ENCODE results near the gene ECSCR.
"Not testable (repeated sequence)": the region's sequence is repeated elsewhere in the genome, so short reads cannot be mapped to it uniquely, and the experiment has no call there.

The ECSCR gene

GRCh38 chr5:139413153-139413552, 49.4 kb downstream of the ECSCR start:
- TF ChIP-seq Cebpa-rat (IDR thresholded peaks at IDR 0.05): no peak
- no peak overlapping the region; a peak in 1 of 22 replicates for H3K4me2 ChIP-seq
- no peak overlapping the region for H3K27ac ChIP-seq
- H3K27me3 ChIP-seq: no peaks in the 10 kb centered on the region
- H4K20me1 ChIP-seq: no peaks in the 10 kb centered on the region
- H3K4me1 ChIP-seq: peaks cover 37 to 75% (median 51%) of the 10 kb centered on the region in 10 experiments
- H3K36me3 ChIP-seq: peaks cover 0 to 22% (median 8%) of the 10 kb centered on the region in 11 experiments; a peak in 11 of 22 replicates
- H3K9me3 ChIP-seq (replicated peaks in 1 of 11): no peaks in the 10 kb centered on the region; a peak in 1 of 22 replicates
- no peak overlapping the region for H3K9ac ChIP-seq
- H3K4me3 ChIP-seq: no peak overlapping the region

GRCh38 chr5:139410993-139411828, 51.3 kb downstream of the ECSCR start:
- Histone ChIP-seq H4K20me1 (no peaks in the 10 kb centered on the region), H3K4me3 (no peak overlapping the region), H3K9me3 (replicated peaks in 1 of 11) (no peaks in the 10 kb centered on the region), H3K27me3 (no peaks in the 10 kb centered on the region), H3K4me1 (peaks cover 23 to 74% (median 42%) of the 10 kb centered on the region in 10 experiments), H3K36me3 (peaks cover 0 to 19% (median 7%) of the 10 kb centered on the region in 11 experiments; a peak in 6 of 22 replicates), H3K9ac (no peak overlapping the region), H3K27ac (no peak overlapping the region), H3K4me2 (no peak overlapping the region)
- TF ChIP-seq Cebpa-rat (IDR thresholded peaks at IDR 0.05): no peak

DNA sequence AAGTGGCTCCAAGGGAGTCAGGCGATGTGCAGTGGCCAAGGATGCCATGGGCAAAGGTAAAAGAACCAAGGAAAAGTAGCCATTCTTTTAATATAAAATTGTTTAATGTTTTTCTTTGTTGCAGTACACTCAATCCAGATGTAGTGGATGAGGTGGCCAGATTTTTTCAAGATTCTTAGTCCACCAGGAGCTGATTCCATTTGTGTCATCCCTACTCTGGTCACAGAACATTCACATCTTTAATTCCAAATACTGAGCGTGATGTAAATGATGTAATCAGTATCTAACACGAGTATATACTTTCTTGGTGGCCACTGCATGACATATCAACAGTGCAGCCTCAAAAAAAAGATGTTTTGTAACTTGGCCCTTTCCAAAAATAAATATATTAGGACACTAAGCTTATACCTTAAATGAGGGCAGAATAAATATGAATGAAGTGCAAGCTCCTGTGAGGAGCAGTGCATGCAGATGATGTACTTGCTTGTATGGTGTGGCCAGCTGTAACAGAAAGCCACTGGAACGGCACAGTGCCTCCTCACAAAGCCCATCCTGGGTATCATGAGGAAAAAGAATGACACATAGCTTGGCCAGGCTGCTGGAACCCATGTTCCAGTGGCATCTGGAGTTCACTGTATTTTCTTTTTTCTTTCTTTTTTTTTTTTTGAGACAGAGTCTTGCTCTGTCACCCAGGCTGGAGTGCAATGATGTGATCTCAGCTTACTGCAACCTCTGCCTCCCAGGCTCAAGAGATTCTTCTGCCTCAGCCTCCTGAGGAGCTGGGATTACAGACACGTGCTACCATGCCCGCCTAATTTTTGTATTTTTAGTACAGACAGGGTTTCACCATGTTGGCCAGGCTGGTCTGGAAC, 52.2 kb downstream of the ECSCR start:
- Histone ChIP-seq H3K27me3 (no peaks in the 10 kb centered on the region), H3K9ac (no peak overlapping the region), H3K4me2 (no peak overlapping the region), H3K9me3 (replicated peaks in 1 of 11) (no peaks in the 10 kb centered on the region), H3K4me3 (no peak overlapping the region), H3K4me1 (peaks cover 15 to 74% (median 33%) of the 10 kb centered on the region in 10 experiments), H3K27ac (no peak overlapping the region), H3K36me3 (peaks cover 0 to 19% (median 7%) of the 10 kb centered on the region in 11 experiments; a peak in 6 of 22 replicates), H4K20me1 (no peaks in the 10 kb centered on the region)
- TF ChIP-seq Cebpa-rat (IDR thresholded peaks at IDR 0.05): no peak

- not testable (repeated sequence) for H3K4me3 ChIP-seq; H3K27ac ChIP-seq; H4K20me1 ChIP-seq; H3K9ac ChIP-seq; H3K27me3 ChIP-seq; H3K9me3 ChIP-seq (replicated peaks in 1 of 11)
- H3K4me1 ChIP-seq: peaks cover 12 to 74% (median 31%) of the 10 kb centered on the region in 10 experiments
- peaks cover 0 to 19% (median 7%) of the 10 kb centered on the region in 11 experiments; a peak in 6 of 22 replicates for H3K36me3 ChIP-seq
- 0 out of 22 replicates have a peak overlapping the region, but pooled peaks of 1 of the 11 experiments have one; percentile 30 for H3K4me2 ChIP-seq
These were observed 53.4 kb downstream of the ECSCR start for GRCh38 chr5:139409116-139409515.

GRCh38 chr5:139408191-139408590, 54.4 kb downstream of the ECSCR start:
- Histone ChIP-seq H3K4me3 (no peak overlapping the region), H3K4me2 (peak overlapping the region in 8 of 11 experiments; percentile 17 to 55 (median 44); a peak in 14 of 22 replicates)

GRCh38 chr5:139407517-139407916, 55.0 kb downstream of the ECSCR start:
- Histone ChIP-seq H3K36me3 (peaks cover 0 to 4% (median 0%) of the 10 kb centered on the region in 11 experiments; a peak in 3 of 22 replicates), H3K4me1 (peaks cover 22 to 81% (median 38%) of the 10 kb centered on the region in 10 experiments), H4K20me1 (no peaks in the 10 kb centered on the region), H3K27ac (no peak overlapping the region), H3K4me2 (peak overlapping the region in 9 of 11 experiments; percentile 17 to 55 (median 44); a peak in 17 of 22 replicates), H3K9ac (no peak overlapping the region), H3K27me3 (no peaks in the 10 kb centered on the region), H3K4me3 (no peak overlapping the region), H3K9me3 (replicated peaks in 1 of 11) (no peaks in the 10 kb centered on the region)
- TF ChIP-seq Cebpa-rat (IDR thresholded peaks at IDR 0.05): no peak

More at GRCh38 chr5:139408191-139408590, 54.4 kb downstream of the ECSCR start:
- Histone ChIP-seq H4K20me1 (no peaks in the 10 kb centered on the region), H3K27me3 (no peaks in the 10 kb centered on the region), H3K4me1 (peaks cover 16 to 74% (median 31%) of the 10 kb centered on the region in 10 experiments), H3K27ac (no peak overlapping the region), H3K9ac (no peak overlapping the region), H3K9me3 (replicated peaks in 1 of 11) (no peaks in the 10 kb centered on the region), H3K36me3 (peaks cover 0 to 10% (median 2%) of the 10 kb centered on the region in 11 experiments; a peak in 5 of 22 replicates)
- TF ChIP-seq Cebpa-rat (IDR thresholded peaks at IDR 0.05): no peak

- Histone ChIP-seq H3K9me3 (replicated peaks in 1 of 11) (no peaks in the 10 kb centered on the region), H4K20me1 (no peaks in the 10 kb centered on the region), H3K4me2 (peak overlapping the region in 8 of 11 experiments; percentile 30 to 55 (median 44); a peak in 9 of 22 replicates), H3K27me3 (no peaks in the 10 kb centered on the region), H3K4me3 (no peak overlapping the region), H3K4me1 (peaks cover 22 to 83% (median 41%) of the 10 kb centered on the region in 10 experiments), H3K9ac (no peak overlapping the region), H3K27ac (no peak overlapping the region), H3K36me3 (no peaks in the 10 kb centered on the region)
- no peak for TF ChIP-seq Cebpa-rat (IDR thresholded peaks at IDR 0.05)
These were observed 55.6 kb downstream of the ECSCR start for GRCh38 chr5:139406963-139407362.

DNA sequence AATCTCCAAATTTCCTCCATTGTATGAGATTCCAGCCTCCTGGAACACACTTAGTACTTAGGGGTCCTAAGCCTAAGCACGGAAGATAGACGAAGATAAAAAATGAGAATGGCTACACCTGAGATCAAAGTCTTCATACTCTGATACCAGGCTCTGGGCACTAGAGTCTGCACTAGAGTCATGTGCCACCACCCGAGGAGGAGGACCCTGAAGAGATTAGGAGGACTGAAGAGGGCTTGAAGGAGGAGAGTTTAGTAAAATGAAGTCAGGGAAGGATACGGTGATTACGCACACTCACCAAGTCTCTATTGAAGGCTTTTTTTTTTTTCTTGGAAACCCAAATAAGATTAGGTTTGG, 58.1 kb downstream of the ECSCR start:
- Histone ChIP-seq H3K9ac (peak overlapping the region; percentile 67 to 81 (median 76)), H3K9me3 (replicated peaks in 1 of 11) (no peaks in the 10 kb centered on the region), H3K27me3 (no peaks in the 10 kb centered on the region), H3K4me3 (peak overlapping the region; percentile 51 to 72 (median 61); a peak in 19 of 20 replicates), H3K27ac (peak overlapping the region; percentile 62 to 85 (median 82)), H3K4me2 (peak overlapping the region; percentile 74 to 96 (median 90)), H3K36me3 (0 out of 22 replicates have a peak, but pooled peaks cover 0 to 3% (median 0%) of the 10 kb centered on the region in 11 experiments), H3K4me1 (peaks cover 22 to 75% (median 44%) of the 10 kb centered on the region in 10 experiments), H4K20me1 (no peaks in the 10 kb centered on the region)
- TF ChIP-seq Cebpa-rat (IDR thresholded peaks at IDR 0.05): no peak
